ENCODE data around the gene PRSS33. TPM values are rescaled to one million over a fixed set of nuclear protein-coding genes. Genes with fewer than 3 reads are reported as not detected.

PRSS33 gene
- total RNA-seq, 2 experiments from 2014 or later, result not detected

GRCh38 chr16:2745961-2746360, 41.4 kb downstream of the PRSS33 start:
- H3K27me3 Mint-ChIP-seq, result no peaks in the 10 kb centered on the region
- no peak for DNase-seq
- POLR2A ChIA-PET, result no interaction called here
- peaks cover 9% of the 10 kb centered on the region for H3K4me1 Mint-ChIP-seq (ENCODE audit: low read depth)
- H3K4me3 Mint-ChIP-seq, result no peak overlapping the region
- intact Hi-C loops (cut with micrococcal nuclease), result no loop called here
- H3K27ac Mint-ChIP-seq, result no peak overlapping the region
- no peaks in the 10 kb centered on the region for H3K9me3 Mint-ChIP-seq
- CTCF ChIA-PET, result no interaction called here
- peaks cover 4% of the 10 kb centered on the region for H3K36me3 Mint-ChIP-seq

GRCh38 chr16:2745116-2745890, 42.1 kb downstream of the PRSS33 start:
- Mint-ChIP-seq H3K36me3 (no peaks in the 10 kb centered on the region), H3K4me1 (ENCODE audit: low read depth) (peaks cover 3% of the 10 kb centered on the region), H3K4me3 (no peak overlapping the region), H3K27me3 (no peaks in the 10 kb centered on the region), H3K9me3 (no peaks in the 10 kb centered on the region), H3K27ac (no peak overlapping the region)
- intact Hi-C loops (cut with micrococcal nuclease), result no loop called here
- ChIA-PET POLR2A (no interaction called here), CTCF (no interaction called here)
- DNase-seq, result no peak

GRCh38 chr16:2744711-2745110, 42.6 kb downstream of the PRSS33 start:
- POLR2A ChIA-PET, result no interaction called here
- CTCF ChIA-PET, result no interaction called here
- intact Hi-C loops (cut with micrococcal nuclease), result no loop called here
- Mint-ChIP-seq H3K9me3 (no peaks in the 10 kb centered on the region), H3K27ac (no peak overlapping the region), H3K4me3 (no peak overlapping the region), H3K36me3 (no peaks in the 10 kb centered on the region), H3K4me1 (ENCODE audit: low read depth) (no peaks in the 10 kb centered on the region), H3K27me3 (no peaks in the 10 kb centered on the region)
- DNase-seq, result no peak

DNA sequence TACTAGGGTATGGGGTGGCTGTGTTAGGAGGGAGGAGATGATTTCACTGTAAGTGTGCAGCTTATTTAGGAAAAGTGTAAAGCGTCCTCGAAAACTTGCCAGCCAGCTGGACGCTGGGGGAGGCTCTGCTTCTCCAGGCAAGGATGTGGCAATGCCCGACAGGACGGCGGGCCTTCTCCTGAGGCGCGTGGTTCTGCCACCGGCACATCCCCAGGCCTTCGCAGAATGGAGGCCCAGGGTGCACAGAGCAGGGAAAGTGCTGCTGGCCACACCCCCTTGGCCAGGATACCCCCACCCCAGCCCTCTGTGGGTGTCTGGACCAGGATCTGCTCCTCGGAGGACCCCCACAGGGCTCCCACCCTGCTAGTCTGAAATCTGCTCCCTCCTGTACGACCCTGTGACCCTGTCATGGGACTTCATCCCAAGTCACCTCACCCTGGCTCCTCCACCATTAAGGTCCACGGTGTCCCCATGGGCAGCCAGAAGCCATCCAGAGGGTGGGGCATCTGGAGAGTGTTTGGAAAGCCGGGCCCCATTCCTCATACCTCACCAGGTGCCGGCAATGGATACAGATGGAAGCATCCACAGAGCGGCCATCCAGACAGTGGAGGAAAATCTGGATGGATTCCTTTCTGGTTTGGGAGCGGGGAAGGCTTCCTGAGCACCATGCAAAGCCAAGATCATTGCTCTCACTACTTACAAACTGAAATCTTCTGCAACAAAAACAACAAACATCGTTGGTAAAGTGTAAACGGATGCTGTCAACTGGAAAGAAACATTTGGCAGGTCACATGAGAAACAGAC, 44.2 kb downstream of the PRSS33 start:
- CTCF ChIA-PET, result no interaction called here
- intact Hi-C loops (cut with micrococcal nuclease), result no loop called here
- Mint-ChIP-seq H3K4me1 (ENCODE audit: low read depth) (no peaks in the 10 kb centered on the region), H3K9me3 (no peaks in the 10 kb centered on the region), H3K27me3 (no peaks in the 10 kb centered on the region), H3K36me3 (no peaks in the 10 kb centered on the region), H3K4me3 (no peak overlapping the region), H3K27ac (no peak overlapping the region)
- no peak for DNase-seq
- POLR2A ChIA-PET, result interaction anchor here (0.9 kb wide), 1 partner anchor 9 kb away, joined by 3 read pairs; no protein-coding TSS in a partner anchor

DNA sequence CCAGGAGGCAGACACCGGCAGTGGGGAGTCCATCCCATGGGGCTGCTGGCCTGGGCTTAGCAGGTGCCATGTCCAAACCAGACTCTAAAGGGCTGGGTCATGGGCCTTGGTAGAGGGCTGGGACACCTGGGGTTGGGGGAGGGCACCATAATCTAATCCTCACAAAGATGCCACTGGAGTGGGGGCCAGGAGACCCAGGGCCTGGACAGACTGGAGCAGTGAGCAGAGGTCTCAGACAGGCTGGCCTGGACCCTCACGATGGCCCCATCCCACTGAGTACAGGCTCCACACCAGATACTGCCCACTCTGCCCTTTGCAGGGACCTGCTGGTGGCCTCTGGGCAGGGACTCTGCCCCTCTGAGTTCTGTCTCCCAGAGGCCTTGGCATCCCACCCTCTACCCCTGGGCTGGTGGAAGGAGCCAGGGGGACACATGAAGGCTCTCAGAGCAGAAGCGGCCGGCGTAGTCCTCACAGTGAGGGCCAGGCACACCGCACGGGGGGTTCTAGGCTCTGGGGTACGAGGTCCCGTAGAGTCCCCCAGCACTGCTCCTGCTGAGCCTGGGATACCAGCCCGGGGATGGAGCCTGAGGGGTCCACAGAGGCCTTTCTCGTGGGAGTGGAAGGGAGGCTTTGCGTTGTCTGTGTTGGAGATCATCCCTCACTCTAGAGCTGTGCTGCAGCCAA, 44.9 kb downstream of the PRSS33 start:
- H3K36me3 Mint-ChIP-seq, result no peaks in the 10 kb centered on the region
- ChIA-PET CTCF (no interaction called here), POLR2A (interaction anchor here (0.9 kb wide), 1 partner anchor 9 kb away, joined by 3 read pairs; no protein-coding TSS in a partner anchor)
- H3K9me3 Mint-ChIP-seq, result no peaks in the 10 kb centered on the region
- no peak for DNase-seq
- no peak overlapping the region for H3K4me3 Mint-ChIP-seq
- no peak overlapping the region for H3K27ac Mint-ChIP-seq
- no peaks in the 10 kb centered on the region for H3K4me1 Mint-ChIP-seq (ENCODE audit: low read depth)
- H3K27me3 Mint-ChIP-seq, result no peaks in the 10 kb centered on the region
- intact Hi-C loops (cut with micrococcal nuclease), result no loop called here

DNA sequence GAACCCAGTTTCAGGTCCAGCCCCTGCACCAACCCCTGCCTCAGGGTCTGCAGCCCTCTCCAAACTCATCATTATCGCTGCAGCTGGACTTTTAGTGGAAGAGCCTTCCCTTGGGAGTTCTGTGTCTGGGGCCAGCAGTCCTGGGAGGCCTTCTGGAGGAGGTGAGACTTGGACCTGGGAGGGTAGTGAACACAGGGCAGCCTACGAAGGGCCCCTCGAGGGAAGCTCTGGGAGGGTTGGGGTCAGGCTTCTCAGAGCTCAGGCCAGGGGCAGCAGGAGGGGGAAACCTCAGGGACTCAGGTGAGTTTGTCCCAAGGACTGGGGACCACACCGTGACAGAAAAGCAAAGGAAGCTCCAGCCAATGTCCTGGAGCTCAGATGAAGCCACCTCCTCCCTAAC, 46.2 kb downstream of the PRSS33 start:
- ChIA-PET CTCF (no interaction called here), POLR2A (no interaction called here)
- Mint-ChIP-seq H3K27ac (no peak overlapping the region), H3K27me3 (no peaks in the 10 kb centered on the region), H3K9me3 (no peaks in the 10 kb centered on the region), H3K4me1 (ENCODE audit: low read depth) (no peaks in the 10 kb centered on the region), H3K4me3 (no peak overlapping the region), H3K36me3 (no peaks in the 10 kb centered on the region)
- intact Hi-C loops (cut with micrococcal nuclease), result no loop called here
- no peak for DNase-seq

GRCh38 chr16:2740476-2740875, 46.9 kb downstream of the PRSS33 start:
- Mint-ChIP-seq H3K4me3 (no peak overlapping the region), H3K9me3 (no peaks in the 10 kb centered on the region), H3K27ac (no peak overlapping the region), H3K4me1 (ENCODE audit: low read depth) (no peaks in the 10 kb centered on the region), H3K36me3 (no peaks in the 10 kb centered on the region), H3K27me3 (no peaks in the 10 kb centered on the region)
- intact Hi-C loops (cut with micrococcal nuclease), result no loop called here
- ChIA-PET CTCF (no interaction called here), POLR2A (interaction anchor here (0.7 kb wide), 1 partner anchor 234 kb away, joined by 3 read pairs; no protein-coding TSS in a partner anchor)
- DNase-seq, result no peak

- Mint-ChIP-seq H3K4me1 (ENCODE audit: low read depth) (no peaks in the 10 kb centered on the region), H3K4me3 (no peak overlapping the region), H3K27me3 (peaks cover 1% of the 10 kb centered on the region), H3K27ac (no peak overlapping the region), H3K9me3 (no peaks in the 10 kb centered on the region), H3K36me3 (no peaks in the 10 kb centered on the region)
- ChIA-PET CTCF (no interaction called here), POLR2A (interaction anchor here (0.7 kb wide), 1 partner anchor 234 kb away, joined by 3 read pairs; no protein-coding TSS in a partner anchor)
- intact Hi-C loops (cut with micrococcal nuclease), result no loop called here
- DNase-seq, result no peak
Measured at GRCh38 chr16:2739625-2740430, 47.5 kb downstream of the PRSS33 start.

GRCh38 chr16:2738615-2739014, 48.7 kb downstream of the PRSS33 start:
- peaks cover 1% of the 10 kb centered on the region for H3K27me3 Mint-ChIP-seq
- no peaks in the 10 kb centered on the region for H3K9me3 Mint-ChIP-seq
- H3K4me3 Mint-ChIP-seq, result no peak overlapping the region
- CTCF ChIA-PET, result interaction anchor here (0.6 kb wide), 1 partner anchor 10 kb away, joined by 3 read pairs; no protein-coding TSS in a partner anchor
- H3K4me1 Mint-ChIP-seq (ENCODE audit: low read depth), result no peaks in the 10 kb centered on the region
- no peak for DNase-seq
- no peaks in the 10 kb centered on the region for H3K36me3 Mint-ChIP-seq
- POLR2A ChIA-PET, result no interaction called here
- H3K27ac Mint-ChIP-seq, result no peak overlapping the region
- intact Hi-C loops (cut with micrococcal nuclease), result no loop called here

DNA sequence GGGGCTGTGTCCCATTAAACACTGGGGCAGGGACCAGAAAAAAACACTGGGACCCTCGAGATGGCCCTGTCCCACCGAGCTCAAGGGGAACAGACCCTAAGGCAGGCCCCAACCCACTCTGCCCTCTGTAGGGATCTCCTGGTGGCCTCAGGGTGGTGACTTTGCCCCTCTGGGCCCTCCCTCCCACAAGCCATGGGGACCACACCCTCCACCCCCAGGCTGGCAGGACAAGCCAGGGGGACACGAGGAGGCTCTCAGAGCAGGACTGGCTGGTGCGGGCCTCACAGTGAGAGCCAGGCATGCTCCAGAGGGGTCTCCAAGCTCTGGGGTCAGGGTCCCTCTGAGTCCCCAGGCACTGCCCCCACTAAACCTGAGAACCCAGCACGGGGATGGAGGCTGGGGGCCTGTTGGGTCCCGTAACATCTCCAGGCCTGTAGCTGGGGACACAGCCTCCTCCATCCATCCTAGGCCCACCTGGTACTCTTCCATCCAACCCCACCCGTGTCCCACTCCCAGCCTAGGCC, 49.4 kb downstream of the PRSS33 start:
- CTCF ChIA-PET, result interaction anchor here (0.6 kb wide), 2 partner anchors 9 to 1014 kb away, joined by 3 read pairs; no protein-coding TSS in a partner anchor
- POLR2A ChIA-PET, result no interaction called here

GRCh38 chr16:2737238-2737605, 50.1 kb downstream of the PRSS33 start:
- no peak for DNase-seq
- no peak overlapping the region for H3K4me3 Mint-ChIP-seq
- ChIA-PET CTCF (no interaction called here), POLR2A (no interaction called here)
- H3K27ac Mint-ChIP-seq, result no peak overlapping the region
- no peaks in the 10 kb centered on the region for H3K4me1 Mint-ChIP-seq (ENCODE audit: low read depth)
- H3K9me3 Mint-ChIP-seq, result no peaks in the 10 kb centered on the region
- H3K36me3 Mint-ChIP-seq, result no peaks in the 10 kb centered on the region
- intact Hi-C loops (cut with micrococcal nuclease), result no loop called here
- H3K27me3 Mint-ChIP-seq, result peaks cover 1% of the 10 kb centered on the region

More for the DNA sequence above, 49.4 kb downstream of the PRSS33 start:
- Mint-ChIP-seq H3K9me3 (no peaks in the 10 kb centered on the region), H3K27ac (no peak overlapping the region), H3K4me3 (no peak overlapping the region), H3K4me1 (ENCODE audit: low read depth) (no peaks in the 10 kb centered on the region), H3K27me3 (peaks cover 1% of the 10 kb centered on the region), H3K36me3 (no peaks in the 10 kb centered on the region)
- DNase-seq, result no peak
- intact Hi-C loops (cut with micrococcal nuclease), result no loop called here

Data from activated CD4-positive, alpha-beta memory T cell treated with anti-CD3 and anti-CD28 coated beads for 36 hours (primary cell).